Measurements from ENCODE around the gene TMCC1. TPM values are rescaled to one million over a fixed set of nuclear protein-coding genes. Genes with fewer than 3 reads are reported as not detected.

Gene TMCC1
- total and polyA plus RNA-seq, 10 of the 15 experiments (the other 5 are each of a cell fraction or from before 2014, with no cell fraction given) = 2.3 to 21.1 (median 8.4) TPM

DNA sequence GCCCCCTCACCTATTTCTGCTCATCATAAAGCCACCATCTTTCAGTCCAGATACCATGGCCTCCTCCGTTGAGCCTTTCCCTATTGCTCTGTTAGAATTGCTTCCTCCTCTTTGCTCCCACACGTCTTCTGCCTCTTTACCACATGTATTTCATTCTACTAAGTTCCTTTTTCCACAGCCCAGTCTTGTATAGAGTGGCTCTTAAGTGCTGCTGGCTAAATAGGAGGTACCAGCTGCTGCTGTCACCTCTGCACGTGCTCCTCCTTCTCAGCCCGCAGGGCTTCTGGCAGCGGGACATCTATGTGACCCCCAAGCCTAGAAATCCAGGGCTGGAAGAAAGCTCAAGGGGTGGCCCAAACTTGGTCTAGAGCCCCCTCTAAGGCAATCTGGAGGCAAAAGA, 248.2 kb downstream of the TMCC1 start:
- POLR2A ChIA-PET = no interaction called here
- Histone ChIP-seq H2AFZ (ENCODE audit: control insufficient read depth, low read depth, low read length) (no peak overlapping the region), H3K27me3 (replicated peaks in 1 of 2; ENCODE audit: control insufficient read depth in 2 of 2, insufficient read depth in 2 of 2, low read length in 1 of 2) (no peaks in the 10 kb centered on the region), H3K9me3 (replicated peaks; ENCODE audit: control insufficient read depth, insufficient read depth, low read length) (no peaks in the 10 kb centered on the region), H3K4me1 (ENCODE audit: control insufficient read depth, insufficient read depth, low read length) (no peaks in the 10 kb centered on the region), H3K27ac (ENCODE audit: control insufficient read depth, insufficient read depth) (no peak overlapping the region), H3K36me3 (ENCODE audit: control insufficient read depth in 2 of 2, insufficient read depth in 2 of 2, low read length in 1 of 2) (no peaks in the 10 kb centered on the region), H3K79me2 (ENCODE audit: control insufficient read depth, insufficient read depth, low read length) (no peaks in the 10 kb centered on the region), H4K20me1 (ENCODE audit: control insufficient read depth, insufficient read depth) (no peaks in the 10 kb centered on the region), H3K9ac (ENCODE audit: control insufficient read depth, insufficient read depth, low read length) (no peak overlapping the region), H3K4me2 (ENCODE audit: control insufficient read depth, insufficient read depth) (no peak overlapping the region), H3K4me3 (no peak overlapping the region)
- SMC1A ChIA-PET (ENCODE audit: uncharacterized antibody, unreplicated experiment) = interaction anchor here (0.5 to 5.1 kb wide), 2 partner anchors 70 to 183 kb away, joined by 3 to 83 read pairs; no protein-coding TSS in a partner anchor
- no peak for ATAC-seq
- intact Hi-C loops (cut with micrococcal nuclease; ENCODE audit: unreplicated experiment) = no loop called here
- WGBS (ENCODE audit: insufficient coverage, insufficient replicate concordance, low lambda C conversion rate, missing lambda C conversion rate) = 34% methylated on average over 5 of the region's 5 CpGs
- DNase-seq (ENCODE audit: low read depth, low spot score) = no peak
- no peak for TF ChIP-seq SUZ12 (IDR thresholded peaks at IDR 0.05; ENCODE audit: unreplicated experiment)
- TF ChIP-seq BHLHE40 (IDR thresholded peaks at IDR 0.05; ENCODE audit: borderline replicate concordance in 1 of 2, low read depth in 2 of 2, low read length in 1 of 2) = peak in 1 of 2 experiments; percentile 7; a peak in 1 of 4 replicates
- CTCF ChIA-PET = interaction anchor here (1.1 to 5.5 kb wide), 3 partner anchors 15 to 182 kb away, joined by 3 to 151 read pairs (median 31); no protein-coding TSS in a partner anchor
- RAD21 ChIA-PET (ENCODE audit: unreplicated experiment) = no interaction called here
- FAIRE-seq = no peak
- in situ Hi-C loops (cut with MboI) = no loop called here
- BruUV-seq (replicated peaks) = no TSS peak

DNA sequence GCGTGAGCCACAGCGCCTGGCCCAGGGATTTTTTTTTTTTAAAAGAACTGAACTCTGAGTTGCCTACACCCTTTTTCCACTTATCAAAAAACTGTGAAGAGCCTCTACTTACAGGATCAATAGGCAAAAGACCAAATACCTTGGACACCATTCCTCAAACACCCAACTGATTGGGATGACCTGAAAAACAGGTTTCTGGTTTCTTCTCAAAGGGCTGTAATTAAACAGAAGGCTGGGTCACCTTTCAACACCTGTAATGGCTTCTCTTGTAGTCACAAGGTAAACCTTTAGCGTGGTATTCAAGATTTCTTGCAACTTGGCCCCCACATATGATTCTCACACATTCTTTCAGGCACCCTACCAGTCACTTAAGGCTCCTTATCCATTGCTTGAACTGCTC, 248.7 kb downstream of the TMCC1 start:
- ATAC-seq (no peak), DNase-seq (ENCODE audit: low read depth, low spot score) (no peak), FAIRE-seq (no peak)
- Histone ChIP-seq H2AFZ (ENCODE audit: control insufficient read depth, low read depth, low read length) (no peak overlapping the region), H3K4me1 (ENCODE audit: control insufficient read depth, insufficient read depth, low read length) (no peaks in the 10 kb centered on the region), H3K9ac (ENCODE audit: control insufficient read depth, insufficient read depth, low read length) (no peak overlapping the region), H3K4me2 (ENCODE audit: control insufficient read depth, insufficient read depth) (no peak overlapping the region), H3K4me3 (no peak overlapping the region), H3K9me3 (replicated peaks; ENCODE audit: control insufficient read depth, insufficient read depth, low read length) (no peaks in the 10 kb centered on the region), H3K27me3 (replicated peaks in 1 of 2; ENCODE audit: control insufficient read depth in 2 of 2, insufficient read depth in 2 of 2, low read length in 1 of 2) (no peaks in the 10 kb centered on the region), H3K36me3 (ENCODE audit: control insufficient read depth in 2 of 2, insufficient read depth in 2 of 2, low read length in 1 of 2) (no peaks in the 10 kb centered on the region), H4K20me1 (ENCODE audit: control insufficient read depth, insufficient read depth) (no peaks in the 10 kb centered on the region), H3K27ac (ENCODE audit: control insufficient read depth, insufficient read depth) (no peak overlapping the region), H3K79me2 (ENCODE audit: control insufficient read depth, insufficient read depth, low read length) (no peaks in the 10 kb centered on the region)
- ChIA-PET CTCF (interaction anchor here (1.0 to 5.5 kb wide), 2 partner anchors 183 to 261 kb away, joined by 4 to 151 read pairs; no protein-coding TSS in a partner anchor), SMC1A (ENCODE audit: uncharacterized antibody, unreplicated experiment) (no interaction called here), RAD21 (ENCODE audit: unreplicated experiment) (no interaction called here), POLR2A (no interaction called here)
- intact Hi-C loops (cut with micrococcal nuclease; ENCODE audit: unreplicated experiment) (no loop called here), in situ Hi-C loops (cut with MboI) (no loop called here)
- no TSS peak for BruUV-seq (replicated peaks)
- WGBS (ENCODE audit: insufficient coverage, insufficient replicate concordance, low lambda C conversion rate, missing lambda C conversion rate) = 88% methylated on average over 3 of the region's 3 CpGs
- TF ChIP-seq CHD1 (IDR thresholded peaks at IDR 0.05; ENCODE audit: low read depth, low read length) (no peak), POLR2A (IDR thresholded peaks at IDR 0.05; ENCODE audit: low read depth, low read length) (no peak), HDAC2 (IDR thresholded peaks at IDR 0.05) (no peak), PML (IDR thresholded peaks at IDR 0.05; ENCODE audit: low read length) (no peak)
- TF ChIP-seq, protein P1, sequence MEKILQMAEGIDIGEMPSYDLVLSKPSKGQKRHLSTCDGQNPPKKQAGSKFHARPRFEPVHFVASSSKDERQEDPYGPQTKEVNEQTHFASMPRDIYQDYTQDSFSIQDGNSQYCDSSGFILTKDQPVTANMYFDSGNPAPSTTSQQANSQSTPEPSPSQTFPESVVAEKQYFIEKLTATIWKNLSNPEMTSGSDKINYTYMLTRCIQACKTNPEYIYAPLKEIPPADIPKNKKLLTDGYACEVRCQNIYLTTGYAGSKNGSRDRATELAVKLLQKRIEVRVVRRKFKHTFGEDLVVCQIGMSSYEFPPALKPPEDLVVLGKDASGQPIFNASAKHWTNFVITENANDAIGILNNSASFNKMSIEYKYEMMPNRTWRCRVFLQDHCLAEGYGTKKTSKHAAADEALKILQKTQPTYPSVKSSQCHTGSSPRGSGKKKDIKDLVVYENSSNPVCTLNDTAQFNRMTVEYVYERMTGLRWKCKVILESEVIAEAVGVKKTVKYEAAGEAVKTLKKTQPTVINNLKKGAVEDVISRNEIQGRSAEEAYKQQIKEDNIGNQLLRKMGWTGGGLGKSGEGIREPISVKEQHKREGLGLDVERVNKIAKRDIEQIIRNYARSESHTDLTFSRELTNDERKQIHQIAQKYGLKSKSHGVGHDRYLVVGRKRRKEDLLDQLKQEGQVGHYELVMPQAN (conservative IDR thresholded peaks at IDR 0.05) = no peak
- TF ChIP-seq, protein P2, sequence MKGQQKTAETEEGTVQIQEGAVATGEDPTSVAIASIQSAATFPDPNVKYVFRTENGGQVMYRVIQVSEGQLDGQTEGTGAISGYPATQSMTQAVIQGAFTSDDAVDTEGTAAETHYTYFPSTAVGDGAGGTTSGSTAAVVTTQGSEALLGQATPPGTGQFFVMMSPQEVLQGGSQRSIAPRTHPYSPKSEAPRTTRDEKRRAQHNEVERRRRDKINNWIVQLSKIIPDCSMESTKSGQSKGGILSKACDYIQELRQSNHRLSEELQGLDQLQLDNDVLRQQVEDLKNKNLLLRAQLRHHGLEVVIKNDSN (IDR thresholded peaks at IDR 0.05; ENCODE audit: borderline replicate concordance, extremely low read length, insufficient read depth, low read depth, low read length) = no peak
- TF ChIP-seq, protein P3, sequence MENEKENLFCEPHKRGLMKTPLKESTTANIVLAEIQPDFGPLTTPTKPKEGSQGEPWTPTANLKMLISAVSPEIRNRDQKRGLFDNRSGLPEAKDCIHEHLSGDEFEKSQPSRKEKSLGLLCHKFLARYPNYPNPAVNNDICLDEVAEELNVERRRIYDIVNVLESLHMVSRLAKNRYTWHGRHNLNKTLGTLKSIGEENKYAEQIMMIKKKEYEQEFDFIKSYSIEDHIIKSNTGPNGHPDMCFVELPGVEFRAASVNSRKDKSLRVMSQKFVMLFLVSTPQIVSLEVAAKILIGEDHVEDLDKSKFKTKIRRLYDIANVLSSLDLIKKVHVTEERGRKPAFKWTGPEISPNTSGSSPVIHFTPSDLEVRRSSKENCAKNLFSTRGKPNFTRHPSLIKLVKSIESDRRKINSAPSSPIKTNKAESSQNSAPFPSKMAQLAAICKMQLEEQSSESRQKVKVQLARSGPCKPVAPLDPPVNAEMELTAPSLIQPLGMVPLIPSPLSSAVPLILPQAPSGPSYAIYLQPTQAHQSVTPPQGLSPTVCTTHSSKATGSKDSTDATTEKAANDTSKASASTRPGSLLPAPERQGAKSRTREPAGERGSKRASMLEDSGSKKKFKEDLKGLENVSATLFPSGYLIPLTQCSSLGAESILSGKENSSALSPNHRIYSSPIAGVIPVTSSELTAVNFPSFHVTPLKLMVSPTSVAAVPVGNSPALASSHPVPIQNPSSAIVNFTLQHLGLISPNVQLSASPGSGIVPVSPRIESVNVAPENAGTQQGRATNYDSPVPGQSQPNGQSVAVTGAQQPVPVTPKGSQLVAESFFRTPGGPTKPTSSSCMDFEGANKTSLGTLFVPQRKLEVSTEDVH (IDR thresholded peaks at IDR 0.05; ENCODE audit: low read depth, partially characterized antibody) = no peak
- TF ChIP-seq, protein P4, sequence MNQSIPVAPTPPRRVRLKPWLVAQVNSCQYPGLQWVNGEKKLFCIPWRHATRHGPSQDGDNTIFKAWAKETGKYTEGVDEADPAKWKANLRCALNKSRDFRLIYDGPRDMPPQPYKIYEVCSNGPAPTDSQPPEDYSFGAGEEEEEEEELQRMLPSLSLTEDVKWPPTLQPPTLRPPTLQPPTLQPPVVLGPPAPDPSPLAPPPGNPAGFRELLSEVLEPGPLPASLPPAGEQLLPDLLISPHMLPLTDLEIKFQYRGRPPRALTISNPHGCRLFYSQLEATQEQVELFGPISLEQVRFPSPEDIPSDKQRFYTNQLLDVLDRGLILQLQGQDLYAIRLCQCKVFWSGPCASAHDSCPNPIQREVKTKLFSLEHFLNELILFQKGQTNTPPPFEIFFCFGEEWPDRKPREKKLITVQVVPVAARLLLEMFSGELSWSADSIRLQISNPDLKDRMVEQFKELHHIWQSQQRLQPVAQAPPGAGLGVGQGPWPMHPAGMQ (IDR thresholded peaks at IDR 0.05; ENCODE audit: borderline replicate concordance) = no peak

All from GM12878 (cell line).